ELF-1 (cell line): ENCODE data around the gene UGT1A1.

ENCODE experiments used
- DNase-seq: peaks from one replicate; pipeline ENCODE4 v3.0.0-alpha.2; 2016; ENCODE audit warnings: low read depth, low spot score

The UGT1A1 gene

DNA sequence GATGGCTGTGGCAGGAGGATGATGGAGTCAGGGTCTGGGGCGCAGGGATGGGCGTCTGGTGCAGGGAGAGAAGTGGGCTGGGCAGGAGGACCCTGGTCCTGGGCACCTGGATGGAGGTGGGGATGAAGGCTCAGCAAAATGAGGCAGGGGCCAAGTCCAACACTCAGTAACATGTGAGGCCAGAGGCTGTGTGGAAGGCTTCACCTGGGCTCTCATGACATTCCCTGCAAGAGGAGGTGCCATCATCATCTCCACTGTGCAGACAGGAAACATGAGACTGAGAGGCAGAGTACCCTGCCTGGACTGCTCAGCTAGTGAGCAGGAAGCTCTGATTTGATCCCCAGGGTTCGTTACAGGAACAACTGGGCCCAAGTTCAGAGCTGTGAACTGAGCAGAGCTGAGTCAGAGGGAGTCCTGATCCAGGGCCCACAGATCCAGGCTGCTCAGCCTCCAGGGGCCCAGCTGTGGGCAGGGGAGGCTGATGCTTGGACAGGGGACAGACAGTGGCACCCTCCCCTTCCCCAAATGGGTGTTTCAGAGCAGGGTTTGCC lies 57.4 kb downstream of the UGT1A1 start:
- DNase-seq: no peak

DNA sequence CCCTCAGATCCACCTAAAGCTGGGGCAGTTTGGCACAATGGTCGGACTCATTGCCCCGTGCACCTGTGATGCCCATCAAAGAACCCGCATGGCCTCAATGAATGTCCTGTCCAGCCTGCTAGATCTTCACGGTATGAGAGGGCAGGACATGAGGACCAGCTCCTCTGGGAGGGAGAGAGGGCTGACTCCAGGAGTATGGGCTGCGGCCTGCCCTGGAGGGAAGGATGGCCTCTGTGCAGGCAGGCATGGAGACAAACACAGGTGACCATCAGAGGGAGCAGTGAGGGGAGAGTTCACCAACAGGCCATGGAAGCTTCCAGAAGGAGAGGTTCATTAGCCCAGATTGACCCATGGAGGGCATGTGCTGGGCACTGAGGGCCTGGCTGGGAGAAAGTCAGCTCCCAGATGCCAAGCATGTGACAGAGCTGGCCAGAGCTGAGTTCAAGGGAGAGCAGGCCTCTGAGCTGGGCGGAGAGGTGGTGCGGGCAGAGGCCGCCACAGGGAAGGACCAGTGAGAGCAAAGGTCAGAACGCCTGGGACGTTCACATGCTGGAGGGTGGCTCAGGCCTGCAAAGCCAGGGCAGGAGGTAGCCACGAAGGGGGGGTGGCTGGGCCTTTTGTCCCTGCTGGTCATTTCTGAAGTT lies 58.0 kb downstream of the UGT1A1 start:
- no peak for DNase-seq

DNA sequence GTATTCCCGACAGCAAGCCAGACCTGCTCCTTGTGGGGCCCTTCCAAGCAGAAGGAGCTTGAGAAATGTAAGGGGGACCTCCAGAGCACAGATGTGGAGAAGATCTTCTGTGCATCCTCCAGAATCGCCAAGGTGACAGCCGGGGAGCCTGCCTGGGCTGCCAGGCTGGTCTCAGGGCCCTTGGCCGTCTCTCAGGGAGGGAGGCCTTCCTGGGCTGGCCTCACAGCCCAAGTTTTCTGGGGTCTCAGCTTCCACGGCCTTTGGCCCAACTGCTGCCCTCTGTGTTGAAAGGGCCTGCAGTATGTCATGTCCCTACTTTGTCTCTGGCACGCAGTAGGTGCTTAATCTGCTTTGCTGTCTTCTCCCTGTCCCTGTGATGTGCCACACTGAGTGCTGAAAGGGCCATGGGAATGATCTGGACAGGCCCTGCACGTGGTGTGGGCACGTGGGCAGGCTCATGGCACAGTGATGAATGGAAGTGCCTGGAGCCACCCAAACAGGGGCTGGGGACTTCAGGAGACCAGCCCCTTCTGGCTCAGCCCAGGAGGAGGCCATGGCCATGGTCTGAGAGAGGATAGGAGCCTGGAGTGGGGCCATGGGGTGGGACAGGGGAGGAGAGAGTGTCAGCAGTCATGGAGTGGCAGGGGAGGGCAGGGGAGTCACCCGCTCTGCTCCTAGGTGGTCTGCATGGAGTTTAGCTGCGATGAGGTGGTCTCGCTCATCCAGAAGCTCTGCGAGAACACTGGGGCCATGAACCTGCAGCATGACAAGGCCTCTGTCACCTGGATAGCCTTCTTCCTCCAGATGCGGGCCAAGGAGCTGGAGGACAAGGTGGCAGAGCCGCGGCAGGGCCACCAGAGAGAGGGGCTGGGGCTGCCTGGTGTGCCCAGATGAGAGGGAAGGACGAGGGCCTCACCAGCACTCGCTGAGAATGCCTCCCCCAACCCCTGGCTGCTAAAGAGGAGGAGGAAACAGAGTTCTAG lies 58.9 kb downstream of the UGT1A1 start:
- no peak for DNase-seq

DNA sequence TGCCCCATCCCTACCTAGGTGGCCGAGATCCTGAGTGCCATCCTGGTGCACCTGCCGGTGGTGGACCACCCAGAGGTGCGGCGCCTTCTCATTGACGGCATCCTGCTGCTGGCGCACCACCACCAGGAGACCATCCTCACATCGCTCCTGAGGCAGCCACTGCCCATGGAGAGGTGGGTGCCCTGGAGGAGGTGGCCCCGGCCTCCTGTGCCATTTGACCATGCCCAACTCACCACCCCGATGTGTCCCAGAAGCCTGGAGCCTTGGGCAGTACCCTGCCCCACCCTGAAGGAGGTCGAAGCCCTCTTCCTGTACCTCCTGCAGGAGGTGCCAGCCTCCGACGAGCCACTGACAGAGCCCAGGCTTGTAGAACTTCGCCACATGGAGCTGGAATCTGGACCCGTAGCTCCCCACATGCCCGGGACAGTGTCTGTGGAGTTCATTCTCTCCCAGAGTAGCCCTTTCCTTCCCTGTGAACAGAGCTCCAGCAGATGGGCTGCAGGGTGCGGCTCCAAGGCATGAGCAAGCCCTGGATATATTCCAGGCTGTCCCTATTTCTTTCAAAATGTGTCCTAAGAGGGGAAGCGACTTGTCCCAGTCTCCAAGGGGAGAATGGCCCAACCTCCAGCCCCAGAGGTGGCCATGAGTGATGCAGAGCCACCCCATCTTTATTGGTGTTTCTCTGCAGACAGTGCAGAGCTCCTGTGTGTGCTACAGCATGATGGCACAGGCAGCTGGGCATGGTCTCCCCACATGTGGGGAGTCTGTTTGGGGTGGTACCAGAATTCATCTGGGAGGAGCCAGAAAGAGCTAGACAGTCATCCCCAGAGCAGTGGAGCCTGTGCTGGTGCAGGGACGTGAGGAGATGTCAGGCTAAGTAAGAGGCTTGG lies 60.1 kb downstream of the UGT1A1 start:
- no peak for DNase-seq

DNA sequence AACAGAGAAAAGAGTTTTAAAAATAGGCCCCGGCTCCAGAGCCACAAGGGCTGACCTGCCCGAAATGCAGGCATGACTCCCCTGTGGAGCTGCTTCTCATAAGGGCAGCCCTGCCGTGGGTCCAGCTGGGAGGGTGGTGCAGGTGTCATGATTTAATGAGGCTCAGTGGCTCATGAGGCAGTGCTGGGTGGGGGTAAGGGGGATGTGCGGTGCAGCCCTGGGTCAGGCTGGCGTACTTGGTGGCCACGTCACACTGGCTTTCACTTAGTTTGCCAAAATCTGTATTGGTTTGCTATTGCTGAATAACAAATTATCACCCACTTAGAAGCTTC lies 60.7 kb downstream of the UGT1A1 start:
- DNase-seq: no peak

DNA sequence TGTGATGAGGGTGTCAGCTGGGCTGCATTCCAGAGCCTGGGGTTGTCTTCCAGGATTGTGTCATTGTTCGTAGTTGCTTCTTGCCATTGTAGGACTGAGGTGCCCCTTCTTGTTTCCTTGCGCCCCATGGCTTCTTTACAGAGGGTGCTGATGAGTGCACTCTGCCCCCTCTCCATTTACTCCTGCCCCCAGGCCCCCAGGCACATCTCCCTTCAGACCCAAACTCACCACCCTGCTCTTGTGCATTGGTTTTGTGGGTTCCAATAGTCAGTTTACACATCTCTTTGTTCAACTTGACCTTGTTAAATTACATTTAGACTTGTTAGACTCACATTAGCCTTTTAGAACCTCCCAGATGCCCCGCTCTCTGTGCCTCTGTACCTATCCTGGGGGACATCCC lies 61.1 kb downstream of the UGT1A1 start:
- no peak for DNase-seq

DNA sequence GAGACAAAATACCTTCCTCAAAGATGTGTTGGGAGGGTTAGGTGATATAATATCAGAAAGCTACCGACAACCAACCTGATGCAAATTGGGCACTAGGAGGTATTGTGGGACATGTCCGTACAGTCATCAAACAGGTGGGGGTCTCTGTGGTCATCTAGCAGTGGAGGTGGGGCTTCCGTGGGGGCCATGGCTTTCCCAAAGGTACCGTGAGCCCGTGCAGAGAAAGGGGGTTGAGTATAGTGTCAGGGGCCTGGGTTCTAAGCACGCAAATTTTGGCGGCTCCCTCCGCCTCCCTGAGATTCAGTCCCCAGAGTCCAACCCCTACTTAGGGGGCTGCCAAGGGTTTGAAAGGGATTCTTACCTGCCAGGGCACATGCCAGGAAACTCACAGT lies 61.6 kb downstream of the UGT1A1 start:
- no peak for DNase-seq

DNA sequence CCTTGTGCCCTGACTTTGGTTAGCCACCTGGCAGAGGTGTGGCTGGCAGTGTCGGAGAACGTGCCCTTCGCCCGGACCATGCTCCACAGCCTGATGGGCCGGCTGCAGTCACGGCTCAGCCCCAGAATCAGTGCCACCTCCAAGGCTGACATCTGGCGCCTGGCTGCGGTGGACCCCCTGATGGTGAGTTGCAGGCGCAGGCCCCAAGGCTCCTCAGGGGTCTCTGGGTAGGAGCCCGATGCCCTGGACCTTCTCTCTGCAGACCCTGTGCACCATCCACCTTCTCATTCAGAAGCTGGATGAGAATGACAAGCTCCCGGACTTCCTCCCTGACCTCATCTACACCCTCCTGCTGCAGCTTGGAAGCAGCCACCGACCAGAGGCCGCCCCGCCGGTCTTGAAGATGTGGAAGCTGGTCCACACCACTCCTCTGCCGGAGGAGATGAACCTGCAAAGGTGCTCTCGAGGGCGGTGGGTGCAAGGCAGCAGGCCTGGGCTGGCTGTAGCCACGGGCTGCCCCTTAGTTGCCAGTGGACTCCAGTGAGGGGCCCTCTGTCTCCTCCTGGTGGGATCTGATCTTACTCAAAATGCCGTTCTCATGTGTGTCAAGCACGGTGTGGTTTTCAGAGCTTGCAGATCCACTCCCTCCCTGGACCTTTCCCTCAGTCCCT lies 62.2 kb downstream of the UGT1A1 start:
- DNase-seq: no peak
